ENCODE data around the gene PTPN7.

The PTPN7 gene

DNA sequence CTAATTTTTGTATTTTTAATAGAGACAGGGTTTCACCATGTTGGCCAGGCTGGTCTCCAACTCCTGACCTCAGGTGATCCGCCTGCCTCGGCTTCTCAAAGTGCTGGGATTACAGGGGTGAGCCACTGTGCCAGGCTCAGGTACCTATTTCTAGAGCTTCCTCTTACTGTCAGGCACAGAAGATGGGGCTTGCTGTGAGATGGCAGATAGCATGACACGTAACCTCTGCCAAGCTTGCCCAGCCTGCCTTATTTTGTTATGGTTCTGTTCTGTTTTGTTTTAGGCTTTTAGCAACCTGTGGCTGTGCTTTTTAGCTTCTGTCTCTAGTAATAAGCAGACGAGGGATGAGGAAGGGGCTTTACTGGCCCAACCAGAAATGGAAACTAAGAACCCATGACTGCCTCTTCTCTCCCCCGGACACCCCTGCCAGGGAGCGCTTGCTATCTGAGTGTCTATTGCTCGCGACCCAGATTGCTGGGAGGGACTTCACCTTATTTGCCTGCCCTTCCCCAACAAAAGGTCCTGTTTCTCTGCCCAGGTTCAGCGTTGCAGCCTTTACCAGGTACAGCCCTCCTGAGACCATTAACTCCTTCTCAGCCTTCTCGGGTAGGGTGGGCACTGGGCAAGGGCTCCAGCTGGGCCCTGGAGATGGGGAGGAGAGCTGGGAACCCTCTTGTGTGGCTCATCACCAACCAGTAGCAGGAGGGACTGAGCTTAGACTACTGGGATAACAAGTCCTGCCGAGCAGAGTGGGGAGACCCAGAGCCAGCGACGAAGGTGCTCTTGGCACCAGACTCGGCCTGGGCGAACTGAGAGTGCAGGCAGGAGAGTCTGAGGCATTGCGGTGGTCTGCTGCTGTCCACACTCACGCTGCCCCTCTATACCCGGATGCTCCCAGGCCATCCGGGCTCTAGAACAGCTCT is 19.7 kb upstream of the PTPN7 start:
- Histone ChIP-seq H3K9me3 (ENCODE audit: low read length) (no peaks in the 10 kb centered on the region), H3K4me3 (ENCODE audit: low read depth, low read length, poor library complexity, severe bottlenecking) (peak overlapping the region; percentile 4), H4K20me1 (ENCODE audit: insufficient read depth, low read length) (no peaks in the 10 kb centered on the region), H3K27ac (ENCODE audit: low read depth, low read length, poor library complexity, severe bottlenecking) (no peak overlapping the region), H3K9ac (ENCODE audit: low read length) (no peak overlapping the region; the same call in 1 of the 2 replicates), H3K79me2 (ENCODE audit: insufficient read depth, low read length) (no peaks in the 10 kb centered on the region), H3K9me2 (ENCODE audit: low read depth, low read length) (no peaks in the 10 kb centered on the region), H3K4me2 (ENCODE audit: low read length) (peak overlapping the region; percentile 49; the same call in 1 of the 2 replicates), H3K27me3 (ENCODE audit: insufficient read depth, low read length) (no peaks in the 10 kb centered on the region), H3F3A (ENCODE audit: insufficient read depth, low read length) (no peaks in the 10 kb centered on the region), H3K36me3 (ENCODE audit: insufficient read depth, low read length) (no peaks in the 10 kb centered on the region), H3K4me1 (ENCODE audit: insufficient read depth, low read length, severe bottlenecking) (peaks cover 12% of the 10 kb centered on the region), H2AFZ (ENCODE audit: low read length) (no peak overlapping the region)
- TF ChIP-seq EZH2 (IDR thresholded peaks at IDR 0.05; ENCODE audit: borderline replicate concordance, low read length): no peak
- TF ChIP-seq, protein P1, sequence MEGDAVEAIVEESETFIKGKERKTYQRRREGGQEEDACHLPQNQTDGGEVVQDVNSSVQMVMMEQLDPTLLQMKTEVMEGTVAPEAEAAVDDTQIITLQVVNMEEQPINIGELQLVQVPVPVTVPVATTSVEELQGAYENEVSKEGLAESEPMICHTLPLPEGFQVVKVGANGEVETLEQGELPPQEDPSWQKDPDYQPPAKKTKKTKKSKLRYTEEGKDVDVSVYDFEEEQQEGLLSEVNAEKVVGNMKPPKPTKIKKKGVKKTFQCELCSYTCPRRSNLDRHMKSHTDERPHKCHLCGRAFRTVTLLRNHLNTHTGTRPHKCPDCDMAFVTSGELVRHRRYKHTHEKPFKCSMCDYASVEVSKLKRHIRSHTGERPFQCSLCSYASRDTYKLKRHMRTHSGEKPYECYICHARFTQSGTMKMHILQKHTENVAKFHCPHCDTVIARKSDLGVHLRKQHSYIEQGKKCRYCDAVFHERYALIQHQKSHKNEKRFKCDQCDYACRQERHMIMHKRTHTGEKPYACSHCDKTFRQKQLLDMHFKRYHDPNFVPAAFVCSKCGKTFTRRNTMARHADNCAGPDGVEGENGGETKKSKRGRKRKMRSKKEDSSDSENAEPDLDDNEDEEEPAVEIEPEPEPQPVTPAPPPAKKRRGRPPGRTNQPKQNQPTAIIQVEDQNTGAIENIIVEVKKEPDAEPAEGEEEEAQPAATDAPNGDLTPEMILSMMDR (IDR thresholded peaks at IDR 0.05; ENCODE audit: low read length): no peak

DNA sequence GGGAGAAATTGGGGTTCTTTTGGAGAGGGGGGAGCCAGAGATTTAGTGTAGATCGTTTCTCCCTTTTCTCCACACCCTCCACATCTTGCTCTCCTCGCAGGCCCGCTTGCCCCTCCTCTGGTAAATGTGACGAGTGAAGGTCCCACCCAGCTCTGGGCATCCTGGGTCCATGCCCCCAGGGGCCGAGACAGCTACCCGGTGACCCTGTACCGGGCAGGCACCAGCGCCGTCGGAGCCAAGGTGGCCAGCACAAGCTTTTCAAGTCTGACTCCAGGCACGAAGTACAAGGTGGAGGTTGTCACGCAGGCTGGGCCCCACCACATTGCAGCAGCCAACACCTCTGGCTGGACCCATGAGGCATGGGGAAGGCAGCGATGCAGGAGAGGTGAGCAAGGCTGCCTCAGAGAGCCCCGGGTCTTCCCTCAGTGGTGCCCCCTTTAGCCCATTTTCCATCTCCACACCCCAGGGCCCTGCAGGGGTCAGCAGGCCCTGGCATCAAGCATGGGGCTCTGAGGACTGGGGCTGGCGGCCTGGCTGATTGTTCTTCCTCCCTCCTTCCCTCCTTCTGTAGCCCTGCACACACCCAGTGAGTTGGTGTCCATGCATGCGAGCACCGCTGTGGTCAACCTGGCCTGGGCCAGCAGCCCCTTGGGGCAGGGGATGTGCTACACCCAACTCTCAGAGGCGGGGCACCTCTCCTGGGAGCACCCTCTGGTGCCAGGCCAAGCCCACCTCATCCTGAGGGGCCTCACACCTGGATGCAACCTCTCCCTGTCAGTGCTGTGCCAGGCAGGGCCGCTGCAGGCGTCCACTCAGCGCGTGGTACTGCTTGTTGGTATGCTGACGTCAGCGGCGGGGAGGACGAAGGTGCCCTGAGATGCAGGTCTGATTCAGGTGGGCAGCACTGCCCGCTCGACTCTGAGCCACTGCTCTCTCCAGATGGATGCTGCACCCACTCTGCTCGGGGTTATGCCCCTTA is 16.8 kb upstream of the PTPN7 start:
- Histone ChIP-seq H3K27me3 (ENCODE audit: insufficient read depth, low read length) (no peaks in the 10 kb centered on the region), H2AFZ (ENCODE audit: low read length) (no peak overlapping the region), H3K79me2 (ENCODE audit: insufficient read depth, low read length) (no peaks in the 10 kb centered on the region), H3K4me1 (ENCODE audit: insufficient read depth, low read length, severe bottlenecking) (peaks cover 12% of the 10 kb centered on the region), H3K9me2 (ENCODE audit: low read depth, low read length) (no peaks in the 10 kb centered on the region), H3F3A (ENCODE audit: insufficient read depth, low read length) (no peaks in the 10 kb centered on the region), H3K27ac (ENCODE audit: low read depth, low read length, poor library complexity, severe bottlenecking) (no peak overlapping the region), H3K9ac (ENCODE audit: low read length) (no peak overlapping the region), H3K36me3 (ENCODE audit: insufficient read depth, low read length) (no peaks in the 10 kb centered on the region), H4K20me1 (ENCODE audit: insufficient read depth, low read length) (no peaks in the 10 kb centered on the region), H3K9me3 (ENCODE audit: low read length) (no peaks in the 10 kb centered on the region), H3K4me3 (ENCODE audit: low read depth, low read length, poor library complexity, severe bottlenecking) (no peak overlapping the region), H3K4me2 (ENCODE audit: low read length) (no peak overlapping the region)
- TF ChIP-seq, protein P1 (IDR thresholded peaks at IDR 0.05; ENCODE audit: low read length): no peak
- no peak for TF ChIP-seq EZH2 (IDR thresholded peaks at IDR 0.05; ENCODE audit: borderline replicate concordance, low read length)

DNA sequence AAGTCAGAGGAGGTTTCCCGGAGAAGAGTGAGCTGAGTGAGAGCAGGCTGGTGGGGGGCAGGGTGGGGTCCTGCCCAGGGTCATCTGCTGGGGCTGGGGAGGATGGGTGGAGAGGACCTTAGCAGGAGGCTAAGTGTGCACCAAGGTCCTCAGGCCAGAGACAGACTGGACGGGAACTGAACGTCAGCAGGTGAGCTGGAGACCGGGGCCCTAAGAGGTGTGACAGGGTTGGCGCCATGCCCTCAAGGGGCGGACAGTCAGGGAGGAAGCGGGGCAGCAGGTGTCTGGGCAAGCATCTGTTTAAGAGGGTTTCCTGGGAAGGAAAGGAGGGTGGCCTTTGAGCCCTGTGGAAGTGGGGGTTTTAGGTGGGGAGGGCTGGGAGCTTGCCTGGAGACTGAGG is 13.6 kb upstream of the PTPN7 start:
- no peak overlapping the region for H3K4me3 ChIP-seq (ENCODE audit: low read depth, low read length, poor library complexity, severe bottlenecking)
- no peak overlapping the region for H3K4me2 ChIP-seq (ENCODE audit: low read length)
- no peaks in the 10 kb centered on the region for H3K4me1 ChIP-seq (ENCODE audit: insufficient read depth, low read length, severe bottlenecking)
- no peak overlapping the region for H2AFZ ChIP-seq (ENCODE audit: low read length)
- no peak overlapping the region for H3K9ac ChIP-seq (ENCODE audit: low read length)
- H3F3A ChIP-seq (ENCODE audit: insufficient read depth, low read length): no peaks in the 10 kb centered on the region
- TF ChIP-seq EZH2 (IDR thresholded peaks at IDR 0.05; ENCODE audit: borderline replicate concordance, low read length): no peak
- TF ChIP-seq, protein P1 (IDR thresholded peaks at IDR 0.05; ENCODE audit: low read length): no peak
- H3K27me3 ChIP-seq (ENCODE audit: insufficient read depth, low read length): no peaks in the 10 kb centered on the region
- no peaks in the 10 kb centered on the region for H3K9me3 ChIP-seq (ENCODE audit: low read length)
- H4K20me1 ChIP-seq (ENCODE audit: insufficient read depth, low read length): no peaks in the 10 kb centered on the region
- no peaks in the 10 kb centered on the region for H3K9me2 ChIP-seq (ENCODE audit: low read depth, low read length)
- no peaks in the 10 kb centered on the region for H3K79me2 ChIP-seq (ENCODE audit: insufficient read depth, low read length)
- no peak overlapping the region for H3K27ac ChIP-seq (ENCODE audit: low read depth, low read length, poor library complexity, severe bottlenecking)
- no peaks in the 10 kb centered on the region for H3K36me3 ChIP-seq (ENCODE audit: insufficient read depth, low read length)
